Skeletal muscle tissue (tissue), 4 donors: Measurements from ENCODE around the gene CFAP46. TPM values are rescaled to one million over a fixed set of nuclear protein-coding genes. Genes with fewer than 3 reads are reported as not detected.
"Not testable (repeated sequence)": the region's sequence is repeated elsewhere in the genome, so short reads cannot be mapped to it uniquely, and the experiment has no call there.

Source experiments
- H3K27ac ChIP-seq: one replicate; pipeline ENCODE4 v1.7.0; 2013; ENCODE audit warnings: mild to moderate bottlenecking, low read depth, low read length, inconsistent platforms
- H3K27me3 ChIP-seq, 3 donors: one replicate each; pipeline ENCODE4 v1.7.0; 2013; ENCODE audit warnings: low read length in 3 of 3; ENCODE audit not compliant: control insufficient read depth in 3 of 3, insufficient read depth in 3 of 3
- H3K36me3 ChIP-seq, 3 donors: one replicate each; pipeline ENCODE4 v1.7.0; 2013; ENCODE audit warnings: low read length in 3 of 3; ENCODE audit not compliant: control insufficient read depth in 3 of 3, insufficient read depth in 3 of 3
- H3K4me1 ChIP-seq, 3 donors: one replicate each; pipeline ENCODE4 v1.7.0; 2013; ENCODE audit warnings: low read length in 3 of 3, mild to moderate bottlenecking in 3 of 3; ENCODE audit not compliant: control insufficient read depth in 3 of 3, insufficient read depth in 3 of 3
- H3K4me3 ChIP-seq, 3 donors: one replicate each; pipeline ENCODE4 v1.7.0; 2013; ENCODE audit warnings: low read length in 3 of 3
- H3K9ac ChIP-seq, 3 donors: one replicate each; pipeline ENCODE4 v1.7.0; 2013; ENCODE audit warnings: low read length in 3 of 3, mild to moderate bottlenecking in 3 of 3, moderate library complexity in 2 of 3, low read depth in 1 of 3
- H3K9me3 ChIP-seq, 3 donors: one replicate each; pipeline ENCODE4 v1.7.0; 2013; ENCODE audit warnings: low read length in 3 of 3; ENCODE audit not compliant: control insufficient read depth in 3 of 3
- total RNA-seq: library from RNA; depleted of rRNA; stranded (reverse); fragments of >200 nt; gene quantifications from one replicate; pipeline ENCODE4 v1.2.3, GENCODE V29; 2014
- donor health status: Osteomylitis.

Gene CFAP46
- total RNA-seq, 1 donor from 2014 or later, result not detected

GRCh38 chr10:132928261-132928660 lies 14.1 kb downstream of the CFAP46 start:
- H3K27me3 ChIP-seq, result peaks cover 0 to 10% (median 7%) of the 10 kb centered on the region in 3 donors
- H3K4me1 ChIP-seq, result no peaks in the 10 kb centered on the region
- no peaks in the 10 kb centered on the region for H3K9me3 ChIP-seq
- no peak overlapping the region for H3K9ac ChIP-seq
- no peaks in the 10 kb centered on the region for H3K36me3 ChIP-seq
- H3K4me3 ChIP-seq, result no peak overlapping the region
- no peak overlapping the region for H3K27ac ChIP-seq

DNA sequence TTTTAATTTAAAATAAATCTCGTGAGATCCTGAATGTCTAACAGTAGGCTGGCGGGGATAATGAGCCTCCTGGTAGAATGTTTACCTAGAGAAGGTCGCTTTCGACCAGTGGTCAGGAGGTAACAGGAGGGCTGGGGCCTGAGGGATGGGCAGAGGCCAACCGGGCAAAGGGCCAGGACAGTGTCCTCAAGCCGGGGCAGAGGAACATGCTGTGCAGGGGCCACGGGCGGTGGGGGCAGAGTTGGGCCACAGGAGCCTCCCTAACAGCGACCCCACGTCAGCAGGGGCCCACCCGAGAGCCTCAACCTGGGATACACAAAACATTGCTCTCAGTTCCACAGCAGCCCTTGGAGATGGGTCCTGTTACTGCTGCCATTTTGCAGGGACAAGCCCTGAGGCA lies 14.5 kb downstream of the CFAP46 start:
- Histone ChIP-seq H3K27ac (no peak overlapping the region), H3K4me3 (no peak overlapping the region), H3K4me1 (no peaks in the 10 kb centered on the region), H3K27me3 (peaks cover 0 to 10% (median 7%) of the 10 kb centered on the region in 3 donors), H3K9ac (no peak overlapping the region), H3K9me3 (no peaks in the 10 kb centered on the region), H3K36me3 (no peaks in the 10 kb centered on the region)

- Histone ChIP-seq H3K9me3 (no peaks in the 10 kb centered on the region), H3K4me1 (no peaks in the 10 kb centered on the region), H3K9ac (no peak overlapping the region), H3K27me3 (peaks cover 0 to 17% (median 7%) of the 10 kb centered on the region in 3 donors), H3K4me3 (no peak overlapping the region), H3K36me3 (no peaks in the 10 kb centered on the region), H3K27ac (no peak overlapping the region)
Measured at GRCh38 chr10:132926777-132927650, 15.4 kb downstream of the CFAP46 start.

GRCh38 chr10:132926070-132926469 lies 16.3 kb downstream of the CFAP46 start:
- H3K27me3 ChIP-seq, result peaks cover 8 to 24% (median 16%) of the 10 kb centered on the region in 3 donors
- no peaks in the 10 kb centered on the region for H3K36me3 ChIP-seq
- no peaks in the 10 kb centered on the region for H3K4me1 ChIP-seq
- H3K4me3 ChIP-seq, result no peak overlapping the region
- no peak overlapping the region for H3K27ac ChIP-seq
- H3K9ac ChIP-seq, result no peak overlapping the region
- H3K9me3 ChIP-seq, result no peaks in the 10 kb centered on the region

- no peak overlapping the region for H3K27ac ChIP-seq
- no peaks in the 10 kb centered on the region for H3K9me3 ChIP-seq
- H3K4me1 ChIP-seq, result no peaks in the 10 kb centered on the region
- no peaks in the 10 kb centered on the region for H3K36me3 ChIP-seq
- H3K27me3 ChIP-seq, result peaks cover 12 to 26% (median 20%) of the 10 kb centered on the region in 3 donors
- H3K4me3 ChIP-seq, result no peak overlapping the region
- no peak overlapping the region for H3K9ac ChIP-seq
Measured at GRCh38 chr10:132925614-132926013, 16.8 kb downstream of the CFAP46 start.

GRCh38 chr10:132925071-132925561 lies 17.3 kb downstream of the CFAP46 start:
- Histone ChIP-seq H3K4me3 (no peak overlapping the region), H3K36me3 (no peaks in the 10 kb centered on the region), H3K4me1 (no peaks in the 10 kb centered on the region), H3K27ac (no peak overlapping the region), H3K9ac (no peak overlapping the region), H3K9me3 (no peaks in the 10 kb centered on the region), H3K27me3 (peaks cover 17 to 26% (median 22%) of the 10 kb centered on the region in 3 donors)

GRCh38 chr10:132924046-132924952 lies 18.1 kb downstream of the CFAP46 start:
- H3K27me3 ChIP-seq, result peaks cover 19 to 28% (median 26%) of the 10 kb centered on the region in 3 donors
- no peak overlapping the region for H3K9ac ChIP-seq
- no peaks in the 10 kb centered on the region for H3K4me1 ChIP-seq
- H3K27ac ChIP-seq, result no peak overlapping the region
- no peaks in the 10 kb centered on the region for H3K36me3 ChIP-seq
- H3K4me3 ChIP-seq, result no peak overlapping the region
- no peaks in the 10 kb centered on the region for H3K9me3 ChIP-seq

DNA sequence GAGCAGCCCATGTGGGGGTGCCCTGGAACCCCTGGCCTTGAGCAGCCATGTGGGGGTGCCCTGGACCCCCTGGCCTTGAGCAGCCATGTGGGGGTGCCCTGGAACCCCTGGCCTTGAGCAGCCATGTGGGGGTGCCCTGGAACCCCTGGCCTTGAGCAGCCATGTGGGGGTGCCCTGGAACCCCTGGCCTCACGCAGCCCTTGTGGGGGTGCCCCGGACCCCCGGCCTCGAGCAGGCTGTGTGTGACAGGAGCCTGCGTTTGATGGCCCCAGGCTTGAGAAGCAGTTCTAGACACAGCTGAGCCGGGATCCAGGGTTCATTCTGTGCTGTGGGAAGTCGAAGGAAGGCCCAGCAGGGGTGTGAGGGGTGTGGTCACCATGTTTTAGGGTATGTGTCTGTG lies 19.0 kb downstream of the CFAP46 start:
- H3K9me3 ChIP-seq, H3K27ac ChIP-seq, H3K4me3 ChIP-seq, H3K9ac ChIP-seq, H3K4me1 ChIP-seq, H3K36me3 ChIP-seq: not testable (repeated sequence)
- peaks cover 26 to 36% (median 30%) of the 10 kb centered on the region in 3 donors for H3K27me3 ChIP-seq

DNA sequence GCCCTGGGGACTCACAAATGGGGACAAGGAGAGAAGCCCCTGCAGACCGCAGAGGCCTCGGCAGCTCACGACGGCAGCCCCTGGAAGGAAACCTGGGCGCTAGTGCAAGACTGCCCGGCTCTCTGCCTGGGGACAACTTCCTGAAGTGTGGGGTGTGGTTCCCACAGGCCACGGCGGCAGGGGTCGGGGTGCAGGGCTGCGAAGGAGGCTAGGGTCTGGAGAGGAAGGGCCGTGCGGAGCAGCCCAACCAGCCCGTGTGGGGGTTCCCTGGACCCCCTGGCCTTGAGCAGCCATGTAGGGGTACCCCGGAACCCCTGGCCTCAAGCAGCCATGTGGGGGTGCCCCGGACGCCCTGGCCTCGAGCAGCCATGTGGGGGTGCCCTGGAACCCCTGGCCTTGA lies 19.5 kb downstream of the CFAP46 start:
- Histone ChIP-seq H3K9me3 (no peaks in the 10 kb centered on the region), H3K4me3 (no peak overlapping the region), H3K4me1 (no peaks in the 10 kb centered on the region), H3K27me3 (peaks cover 26 to 36% (median 26%) of the 10 kb centered on the region in 3 donors), H3K27ac (no peak overlapping the region), H3K9ac (no peak overlapping the region), H3K36me3 (no peaks in the 10 kb centered on the region)
